GM12878 (cell line): ENCODE measurements around the gene LRRC2. TPM values are rescaled to one million over a fixed set of nuclear protein-coding genes. Genes with fewer than 3 reads are reported as not detected.
"Not testable (repeated sequence)": the region's sequence is repeated elsewhere in the genome, so short reads cannot be mapped to it uniquely, and the experiment has no call there.

Experiments
- ATAC-seq: fragments of 200-7000 bp; cut with Tn5 transposase; 3 replicates; pipeline ENCODE4 v1.9.1; 2020; ENCODE audit warnings: mild to moderate bottlenecking, moderate library complexity
- BruUV-seq: library from RNA; stranded (reverse); fragments of 400-500 nt; replicated peaks from 2 replicates; lab custom pipeline; 2021; lab: Mats Ljungman, UMichigan
- CTCF ChIA-PET: fragments of 300-600 bp; sonication (Branson Sonifier 250); formaldehyde crosslinking; extraction: SDS; loops from one replicate; lab custom pipeline; 2021; ENCODE audit warnings: inconsistent platforms; lab: Yijun Ruan, JAX
- POLR2A ChIA-PET: fragments of 350-600 bp; formaldehyde crosslinking; extraction: SDS; loops from one replicate; lab custom pipeline; 2021; ENCODE audit warnings: inconsistent platforms; lab: Charles Lee
- RAD21 ChIA-PET: fragments of 300-600 bp; sonication (Branson Sonifier 250); formaldehyde crosslinking; loops from one replicate; lab custom pipeline; 2023; ENCODE audit warnings: antibody characterized with exemption; ENCODE audit not compliant: unreplicated experiment; lab: Charles Lee
- SMC1A ChIA-PET: fragments of 300-600 bp; sonication (Branson Sonifier 250); formaldehyde crosslinking; loops from one replicate; lab custom pipeline; 2023; ENCODE audit not compliant: unreplicated experiment, uncharacterized antibody; lab: Charles Lee
- DNase-seq: peaks from one replicate; pipeline ENCODE4 v3.0.0-alpha.2; 2011; ENCODE audit warnings: low read depth, low spot score
- FAIRE-seq: peaks from 3 replicates; lab custom pipeline; 2011; peaks lifted over from hg19 to GRCh38; lab: Jason Lieb, UNC
- H2AFZ ChIP-seq: 2 replicates; pipeline ENCODE4 v1.6.0; 2011; ENCODE audit warnings: low read depth, low read length, control low read depth; ENCODE audit not compliant: control insufficient read depth
- H3K27ac ChIP-seq: 2 replicates; pipeline ENCODE4 v1.5.1; 2011; ENCODE audit warnings: control low read depth; ENCODE audit not compliant: control insufficient read depth, insufficient read depth
- H3K27me3 ChIP-seq, 2 experiments: replicated peaks in 1 of 2; 2 replicates each; pipeline versions ENCODE4 v1.6.0 to v1.6.1; 2011; ENCODE audit warnings: low read length in 1 of 2; ENCODE audit not compliant: control insufficient read depth in 2 of 2, insufficient read depth in 2 of 2
- H3K36me3 ChIP-seq, 2 experiments: 2 replicates each; pipeline ENCODE4 v1.5.1; 2011; ENCODE audit warnings: low read length in 1 of 2; ENCODE audit not compliant: control insufficient read depth in 2 of 2, insufficient read depth in 2 of 2
- H3K4me1 ChIP-seq: 2 replicates; pipeline ENCODE4 v1.6.1; 2011; ENCODE audit warnings: mild to moderate bottlenecking, low read length, moderate library complexity, mixed read lengths; ENCODE audit not compliant: control insufficient read depth, insufficient read depth
- H3K4me2 ChIP-seq: 2 replicates; pipeline ENCODE4 v1.6.0; 2011; ENCODE audit warnings: control low read depth; ENCODE audit not compliant: control insufficient read depth, insufficient read depth
- H3K4me3 ChIP-seq: fragments of 200-600 bp; sonication (generic); 2 replicates; pipeline ENCODE4 v1.5.1; 2016
- H3K79me2 ChIP-seq: 2 replicates; pipeline ENCODE4 v1.6.0; 2011; ENCODE audit warnings: low read length; ENCODE audit not compliant: control insufficient read depth, insufficient read depth
- H3K9ac ChIP-seq: 2 replicates; pipeline ENCODE4 v1.8.0; 2011; ENCODE audit warnings: low read length, control low read depth, mixed read lengths; ENCODE audit not compliant: control insufficient read depth, insufficient read depth
- H3K9me3 ChIP-seq: replicated peaks from 3 replicates; pipeline ENCODE4 v1.5.1; 2011; ENCODE audit warnings: mild to moderate bottlenecking, low read length; ENCODE audit not compliant: control insufficient read depth, insufficient read depth
- H4K20me1 ChIP-seq: 2 replicates; pipeline ENCODE4 v1.6.0; 2011; ENCODE audit not compliant: control insufficient read depth, insufficient read depth
- NR2C1 ChIP-seq: fragments of 450-650 bp; IDR thresholded peaks from 2 replicates; pipeline ENCODE4 v1.6.1; 2017; ENCODE audit warnings: antibody characterized with exemption, mild to moderate bottlenecking, moderate library complexity
- RCOR1 ChIP-seq: conservative IDR thresholded peaks from 2 replicates; pipeline ENCODE4 v1.6.1; 2012; ENCODE audit warnings: low read depth, low read length, improper control_type of control experiment
- REST ChIP-seq: IDR thresholded peaks from 2 replicates; pipeline ENCODE4 v1.6.1; 2012; ENCODE audit warnings: mild to moderate bottlenecking, low read depth, low read length
- SPI1 ChIP-seq: IDR thresholded peaks from 2 replicates; pipeline ENCODE4 v1.6.1; 2011; ENCODE audit warnings: low read depth, mild to moderate bottlenecking, low read length, moderate library complexity, borderline replicate concordance; ENCODE audit not compliant: insufficient read depth
- SREBF2 ChIP-seq: IDR thresholded peaks from 2 replicates; pipeline ENCODE4 v1.6.1; 2012; ENCODE audit warnings: mild to moderate bottlenecking, low read length
- ZNF592 ChIP-seq: fragments of 450-650 bp; IDR thresholded peaks from 2 replicates; pipeline ENCODE4 v1.6.1; 2017; ENCODE audit warnings: mild to moderate bottlenecking, moderate library complexity
- WGBS: methylation state at CpG from one replicate; pipeline ENCODE4 v1.1.6; 2016; ENCODE audit warnings: low lambda C conversion rate; ENCODE audit not compliant: insufficient replicate concordance, insufficient coverage; ENCODE audit errors: missing lambda C conversion rate; 5-methylcytosine and 5-hydroxymethylcytosine counted together
- in situ Hi-C: fragments of 300-500 bp; cut with MboI; formaldehyde crosslinking; loops from 9 replicates; pipeline ENCODE4 v1.14.3; 2018; ENCODE audit warnings: mixed read lengths
- intact Hi-C: fragments of 100-400 bp; cut with micrococcal nuclease; formaldehyde crosslinking; loops from one replicate; pipeline ENCODE4 v1.14.2; 2022; ENCODE audit not compliant: unreplicated experiment
- polyA plus RNA-seq, 11 experiments: library from polyadenylated mRNA; depleted of rRNA in 4 of 11; unstranded in 6 of 11; stranded (reverse) in 5 of 11; fragments of >200 nt; fragmentation: Nextera tagmentation in 4 of 11; fragmentation: Illumina TruSeq in 1 of 11; extraction: Ambion mirVana in 4 of 11; extraction: Trizol in 1 of 11; gene quantifications; 1 replicate in 1 of 11; 2 replicates in 10 of 11; pipeline versions ENCODE4 v1.2.1 to v1.2.3, GENCODE V29; 2011 to 2016; ENCODE audit warnings: inconsistent platforms in 2 of 11, missing spikeins in 2 of 11, low read depth in 1 of 11
- total RNA-seq, 4 experiments: library from RNA; depleted of rRNA in 3 of 4; stranded (reverse); fragments of >200 nt in 3 of 4; fragmentation: Illumina TruSeq in 1 of 4; extraction: Trizol in 1 of 4; gene quantifications; 2 replicates each; pipeline versions ENCODE4 v1.2.1 to v1.2.3, GENCODE V29; 2013 to 2021

Gene LRRC2
- total and polyA plus RNA-seq, 10 of the 15 experiments (the other 5 are each of a cell fraction or from before 2014, with no cell fraction given) = not detected

GRCh38 chr3:46593274-46593862 lies 27.3 kb upstream of the LRRC2 start (continued):
- TF ChIP-seq SPI1 (no peak), RCOR1 (no peak)

- CTCF ChIA-PET = interaction anchor here (0.7 to 1.1 kb wide), 3 partner anchors 13 to 99 kb away, joined by 3 to 5 read pairs (median 4); no protein-coding TSS in a partner anchor
- in situ Hi-C loops, FAIRE-seq: not testable (repeated sequence)
Measured at GRCh38 chr3:46587268-46587667, 21.2 kb upstream of the LRRC2 start.

GRCh38 chr3:46586738-46587246 lies 20.7 kb upstream of the LRRC2 start:
- H2AFZ ChIP-seq = no peak overlapping the region
- ATAC-seq (no peak), DNase-seq (no peak), FAIRE-seq (no peak)
- 61% methylated on average over 6 of the region's 6 CpGs for WGBS
- H3K9me3 ChIP-seq = no peaks in the 10 kb centered on the region
- no peak overlapping the region for H3K9ac ChIP-seq
- in situ Hi-C loops (no loop called here), intact Hi-C loops (no loop called here)
- H3K79me2 ChIP-seq = no peaks in the 10 kb centered on the region
- no peaks in the 10 kb centered on the region for H3K4me1 ChIP-seq
- BruUV-seq = no TSS peak
- SMC1A ChIA-PET = no interaction called here
- POLR2A ChIA-PET = no interaction called here
- RAD21 ChIA-PET = interaction anchor here (0.5 kb wide), 1 partner anchor 20 kb away, joined by 3 read pairs; no protein-coding TSS in a partner anchor
- no peaks in the 10 kb centered on the region for H4K20me1 ChIP-seq
- H3K36me3 ChIP-seq = no peaks in the 10 kb centered on the region
- H3K27me3 ChIP-seq = peaks cover 0 to 3% of the 10 kb centered on the region in 2 experiments; a peak in 3 of 4 replicates
- H3K27ac ChIP-seq = no peak overlapping the region
- CTCF ChIA-PET = interaction anchor here (0.7 to 1.1 kb wide), 3 partner anchors 13 to 98 kb away, joined by 3 to 5 read pairs (median 4); no protein-coding TSS in a partner anchor
- no peak overlapping the region for H3K4me3 ChIP-seq
- no peak overlapping the region for H3K4me2 ChIP-seq
- TF ChIP-seq NR2C1 (no peak), SREBF2 (no peak), ZNF592 (no peak), REST (no peak)

More at GRCh38 chr3:46587268-46587667, 21.2 kb upstream of the LRRC2 start:
- BruUV-seq, H3K9ac ChIP-seq, H4K20me1 ChIP-seq, POLR2A ChIA-PET, H3K9me3 ChIP-seq, H3K36me3 ChIP-seq, H3K4me3 ChIP-seq, H3K4me1 ChIP-seq, SMC1A ChIA-PET, H3K79me2 ChIP-seq, H3K27me3 ChIP-seq, ATAC-seq, H2AFZ ChIP-seq, intact Hi-C loops, DNase-seq, RAD21 ChIA-PET, H3K27ac ChIP-seq, H3K4me2 ChIP-seq: not testable (repeated sequence)
- WGBS = 48% methylated on average over 3 of the region's 3 CpGs
